Measurements from ENCODE around the gene DMWD. TPM values are rescaled to one million over a fixed set of nuclear protein-coding genes. Genes with fewer than 3 reads are reported as not detected.

Gene DMWD
- total and polyA plus RNA-seq, 2 of the 4 experiments (the other 2 are of a cell fraction), result 9.7 to 28.5 TPM

GRCh38 chr19:45745606-45746005 lies 47.0 kb downstream of the DMWD start:
- no peak overlapping the region for H2BK120ac ChIP-seq (ENCODE audit: low read depth, low read length)
- no peak overlapping the region for H3K56ac ChIP-seq (ENCODE audit: extremely low read depth, insufficient read depth, low read length)
- H2BK20ac ChIP-seq (ENCODE audit: low read depth, low read length), result no peak overlapping the region
- TF ChIP-seq FOS (IDR thresholded peaks at IDR 0.05; ENCODE audit: low read depth, low read length) (no peak), MAFK (IDR thresholded peaks at IDR 0.05; ENCODE audit: low read depth, low read length) (no peak), RCOR1 (IDR thresholded peaks at IDR 0.05; ENCODE audit: insufficient replicate concordance, low read length) (no peak), NFE2L2 (IDR thresholded peaks at IDR 0.05; ENCODE audit: low read depth, low read length) (no peak), POLR2A (IDR thresholded peaks at IDR 0.05; ENCODE audit: low read depth, low read length) (no peak), RFX5 (IDR thresholded peaks at IDR 0.05; ENCODE audit: low read depth, low read length) (no peak), RAD21 (IDR thresholded peaks at IDR 0.05; ENCODE audit: low read length) (no peak), CHD1 (IDR thresholded peaks at IDR 0.05; ENCODE audit: low read depth, low read length) (no peak), USF2 (IDR thresholded peaks at IDR 0.05; ENCODE audit: low read depth, low read length) (no peak), MXI1 (IDR thresholded peaks at IDR 0.05; ENCODE audit: borderline replicate concordance, low read depth, low read length) (no peak), SMC3 (IDR thresholded peaks at IDR 0.05; ENCODE audit: low read depth, low read length) (no peak), CTCF (conservative IDR thresholded peaks at IDR 0.05; ENCODE audit: low read depth, low read length) (no peak), CEBPB (IDR thresholded peaks at IDR 0.05; ENCODE audit: low read depth, low read length) (no peak), MAZ (IDR thresholded peaks at IDR 0.05; ENCODE audit: borderline replicate concordance, low read depth, low read length) (no peak), BHLHE40 (IDR thresholded peaks at IDR 0.05; ENCODE audit: low read depth, low read length) (no peak)
- H2AFZ ChIP-seq (replicated peaks; ENCODE audit: low read length, poor library complexity), result no peak overlapping the region
- intact Hi-C loops (cut with micrococcal nuclease), result no loop called here
- H2BK15ac ChIP-seq (ENCODE audit: low read depth, low read length), result no peak overlapping the region
- no peaks in the 10 kb centered on the region for H3K79me1 ChIP-seq (ENCODE audit: low read depth in 1 of 2, low read length in 2 of 2)
- BruUV-seq (replicated peaks), result no TSS peak
- ATAC-seq (ENCODE audit: low read depth) (no peak), DNase-seq (no peak)
- no peak overlapping the region for H3K23ac ChIP-seq (ENCODE audit: low read depth, low read length)
- WGBS, 2 experiments (ENCODE audit: extremely low coverage in 2 of 2, insufficient read length in 1 of 2), result 87% methylated on average over 5 of the region's 6 CpGs; no CpG with 5 or more reads in 1 of the 2 experiments
- no peaks in the 10 kb centered on the region for H3K4me1 ChIP-seq (ENCODE audit: control insufficient read depth, insufficient read depth, low read length)
- no peak overlapping the region for H3K14ac ChIP-seq (replicated peaks; ENCODE audit: low read depth, low read length)
- H2BK5ac ChIP-seq (ENCODE audit: low read depth, low read length, poor library complexity, severe bottlenecking), result no peak overlapping the region
- H3K9me1 ChIP-seq (ENCODE audit: insufficient read depth, low read length), result no peaks in the 10 kb centered on the region
- no peaks in the 10 kb centered on the region for H3K9me3 ChIP-seq (ENCODE audit: control insufficient read depth, insufficient read depth, low read length)
- no peak overlapping the region for H4K8ac ChIP-seq (ENCODE audit: low read depth in 2 of 2, low read length in 2 of 2)
- no peak overlapping the region for H3K4me2 ChIP-seq (ENCODE audit: low read depth, low read length)
- no peak overlapping the region for H2AK5ac ChIP-seq (ENCODE audit: low read depth, low read length)
- no peak overlapping the region for H2AK9ac ChIP-seq (replicated peaks; ENCODE audit: low read depth, low read length, poor library complexity)
- no peaks in the 10 kb centered on the region for H3K36me3 ChIP-seq (ENCODE audit: control insufficient read depth, insufficient read depth, low read length)
- in situ Hi-C loops (cut with MboI; ENCODE audit: low sequenced_read_pairs), result no loop called here
- no peak overlapping the region for H3K9ac ChIP-seq (ENCODE audit: low read depth, low read length)
- ChIA-PET POLR2A (ENCODE audit: unreplicated experiment) (no interaction called here), CTCF (no interaction called here)
- no peak overlapping the region for H3K18ac ChIP-seq (ENCODE audit: low read depth, low read length)
- H4K5ac ChIP-seq (ENCODE audit: low read depth, low read length), result no peak overlapping the region
- no peak overlapping the region for H3K27ac ChIP-seq (ENCODE audit: insufficient read depth, low read length)
- peaks cover 22% of the 10 kb centered on the region for H3K27me3 ChIP-seq (ENCODE audit: control insufficient read depth, insufficient read depth, low read length)
- no peak overlapping the region for H3K4me3 ChIP-seq (ENCODE audit: insufficient read depth, low read depth, low read length)
- no peak overlapping the region for H3K4ac ChIP-seq (ENCODE audit: low read depth, low read length)
- no peaks in the 10 kb centered on the region for H4K20me1 ChIP-seq (ENCODE audit: insufficient read depth, low read length)
- H4K91ac ChIP-seq (ENCODE audit: insufficient read depth, low read depth, low read length), result no peak overlapping the region
- dilution Hi-C loops (cut with HindIII; ENCODE audit: low sequenced_read_pairs, unreplicated experiment), result no loop called here
